ENCODE measurements around the gene SLC39A6.
A peak's percentile ranks its signal among the peaks of the same experiment; 100 is the strongest.
"Not testable (repeated sequence)": the region's sequence is repeated elsewhere in the genome, so short reads cannot be mapped to it uniquely, and the experiment has no call there.

The SLC39A6 gene

GRCh38 chr18:36095936-36096519, 33.1 kb downstream of the SLC39A6 start:
- DNase-seq, result no peak

- DNase-seq, result no peak
Observed at GRCh38 chr18:36094431-36094830, 34.7 kb downstream of the SLC39A6 start.

- not testable (repeated sequence) for DNase-seq
Observed at GRCh38 chr18:36092116-36092515, 37.0 kb downstream of the SLC39A6 start.

GRCh38 chr18:36089001-36089400, 40.1 kb downstream of the SLC39A6 start:
- no peak for DNase-seq

- no peak for DNase-seq
Observed at GRCh38 chr18:36088256-36088655, 40.9 kb downstream of the SLC39A6 start.

- DNase-seq, result no peak
Observed at GRCh38 chr18:36086186-36086585, 43.0 kb downstream of the SLC39A6 start.

GRCh38 chr18:36085195-36085594, 43.9 kb downstream of the SLC39A6 start:
- DNase-seq, result no peak

GRCh38 chr18:36083729-36084128, 45.4 kb downstream of the SLC39A6 start:
- no peak for DNase-seq

- not testable (repeated sequence) for DNase-seq
Observed at GRCh38 chr18:36081118-36081517, 48.0 kb downstream of the SLC39A6 start.

- no peak for DNase-seq
Observed at GRCh38 chr18:36078751-36079529, 50.2 kb downstream of the SLC39A6 start.

GRCh38 chr18:36077764-36078163, 51.4 kb downstream of the SLC39A6 start:
- not testable (repeated sequence) for DNase-seq

- no peak for DNase-seq
Observed at GRCh38 chr18:36075862-36076587, 53.1 kb downstream of the SLC39A6 start.

- DNase-seq, result no peak
Observed at GRCh38 chr18:36074435-36074834, 54.7 kb downstream of the SLC39A6 start.

GRCh38 chr18:36073676-36074075, 55.5 kb downstream of the SLC39A6 start:
- no peak for DNase-seq

GRCh38 chr18:36072406-36072805, 56.7 kb downstream of the SLC39A6 start:
- not testable (repeated sequence) for DNase-seq

GRCh38 chr18:36067055-36067957, 61.8 kb downstream of the SLC39A6 start, which contains the start of gene RPRD1A:
RPRD1A (minus strand) TSS chr18:36067559; CDS start chr18:36067404, 155 bp downstream.
- DNase-seq, result peak; percentile 82 to 95 (median 91)

GRCh38 chr18:36066686-36067054, 62.5 kb downstream of the SLC39A6 start:
- no peak for DNase-seq

GRCh38 chr18:36066001-36066400, 63.1 kb downstream of the SLC39A6 start:
- no peak for DNase-seq

GRCh38 chr18:36064809-36065079, 64.4 kb downstream of the SLC39A6 start:
- not testable (repeated sequence) for DNase-seq

- DNase-seq, result no peak
Observed at GRCh38 chr18:36064027-36064808, 64.9 kb downstream of the SLC39A6 start.

GRCh38 chr18:36058674-36059073, 70.5 kb downstream of the SLC39A6 start:
- no peak for DNase-seq
